Stimulated activated CD8-positive, alpha-beta memory T cell treated with anti-CD3 and anti-CD28 coated beads, Interleukin-15, amount 100 ng/mL, for 4 hours (primary cell): Measurements from ENCODE around the gene CALB2.

Experiments used
- DNase-seq, 2 donors: peaks; one replicate each; pipeline ENCODE4 v3.0.0-alpha.2; 2020; ENCODE audit warnings: low read depth in 2 of 2

CALB2 gene

DNA sequence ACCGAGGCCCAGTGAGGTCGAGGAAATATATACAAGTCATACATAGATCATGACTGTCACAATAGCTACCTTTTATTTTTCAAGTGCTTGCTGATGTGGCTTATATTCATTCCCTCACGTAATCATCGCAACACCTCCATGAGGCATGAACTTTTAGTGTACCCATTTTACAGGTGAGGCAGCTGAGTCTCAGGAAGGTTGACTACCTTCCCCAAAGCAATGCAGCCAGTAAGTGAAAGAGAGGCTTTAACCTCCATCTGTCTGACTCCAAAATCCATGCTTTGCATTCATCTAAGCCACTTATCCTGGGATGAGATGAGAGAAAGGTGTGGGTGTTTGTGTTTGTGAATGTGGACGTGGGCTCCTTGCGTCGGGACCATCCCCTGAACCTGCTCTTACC is 30.8 kb downstream of the CALB2 start:
- no peak for DNase-seq

DNA sequence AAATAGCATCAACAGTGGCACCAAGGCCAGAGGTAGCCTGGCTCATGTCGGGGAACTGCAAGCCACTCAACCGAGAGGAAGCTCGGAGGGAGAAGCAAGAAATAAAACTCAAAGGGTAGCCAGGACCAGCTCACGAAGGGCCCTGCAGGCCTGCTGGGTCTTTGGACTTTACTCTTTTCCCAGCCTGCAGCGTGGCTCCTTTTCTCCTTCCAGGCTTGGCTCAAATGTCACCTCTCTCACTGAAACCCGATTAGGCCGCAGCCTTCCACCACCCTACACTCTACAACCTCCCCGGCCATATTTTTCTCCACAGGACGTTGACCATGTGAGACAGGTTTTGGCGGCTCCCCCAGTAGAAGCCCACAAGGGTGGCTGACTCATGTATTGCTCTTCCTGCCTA is 38.1 kb downstream of the CALB2 start:
- DNase-seq = no peak

DNA sequence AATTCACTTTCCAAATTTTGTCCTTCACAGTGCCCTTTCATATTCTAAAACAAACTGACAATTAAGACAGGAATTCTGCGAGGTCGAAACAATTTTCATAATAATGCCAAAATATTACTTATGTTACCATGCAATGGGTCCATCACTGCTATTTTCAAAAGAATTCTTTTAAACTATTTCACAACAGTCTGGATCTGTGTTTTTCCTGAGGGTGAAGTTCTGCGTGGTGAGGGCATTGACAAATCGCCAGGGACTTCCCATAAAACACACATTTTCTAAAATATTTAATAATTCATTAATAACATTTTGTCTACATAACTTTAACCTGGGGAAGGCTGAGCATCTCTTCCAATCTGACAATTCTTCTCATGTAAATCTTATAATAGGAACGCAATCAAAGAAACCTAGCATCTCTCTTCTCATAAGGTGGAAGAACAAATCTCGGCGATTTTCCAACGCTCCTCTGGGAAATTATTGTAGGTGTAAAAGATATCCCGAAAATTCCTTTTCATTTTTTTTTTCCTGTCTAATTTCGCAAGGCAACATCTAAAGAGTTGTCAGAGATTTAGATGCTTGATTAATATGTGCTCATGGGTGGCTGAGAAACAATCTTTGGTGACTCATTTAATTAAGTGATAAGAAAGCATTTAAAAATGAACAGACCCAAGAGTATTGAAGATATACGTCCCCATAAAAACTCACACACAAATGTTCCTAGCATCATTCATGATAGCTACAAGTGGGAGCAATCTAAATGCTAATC is 41.5 kb downstream of the CALB2 start:
- no peak for DNase-seq

DNA sequence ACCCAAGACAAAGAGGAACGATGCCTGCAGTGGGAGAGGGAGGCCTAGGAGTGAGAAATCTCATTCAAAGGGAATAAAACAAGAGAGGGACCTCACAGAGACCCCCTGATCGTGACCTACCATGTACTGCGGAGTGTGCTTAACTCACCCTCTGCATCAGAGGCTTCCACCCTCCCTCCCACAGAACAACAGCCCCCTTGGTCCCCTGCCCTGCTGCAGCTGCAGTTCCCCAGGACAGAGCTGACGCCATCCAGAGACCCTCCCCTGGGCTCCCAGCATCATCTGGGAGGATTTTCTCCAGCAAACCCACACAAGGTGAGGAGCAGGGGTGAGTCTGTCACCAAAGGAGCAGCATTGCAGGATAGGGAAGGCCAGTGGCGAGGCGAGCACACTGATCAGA is 43.5 kb downstream of the CALB2 start:
- DNase-seq = no peak

DNA sequence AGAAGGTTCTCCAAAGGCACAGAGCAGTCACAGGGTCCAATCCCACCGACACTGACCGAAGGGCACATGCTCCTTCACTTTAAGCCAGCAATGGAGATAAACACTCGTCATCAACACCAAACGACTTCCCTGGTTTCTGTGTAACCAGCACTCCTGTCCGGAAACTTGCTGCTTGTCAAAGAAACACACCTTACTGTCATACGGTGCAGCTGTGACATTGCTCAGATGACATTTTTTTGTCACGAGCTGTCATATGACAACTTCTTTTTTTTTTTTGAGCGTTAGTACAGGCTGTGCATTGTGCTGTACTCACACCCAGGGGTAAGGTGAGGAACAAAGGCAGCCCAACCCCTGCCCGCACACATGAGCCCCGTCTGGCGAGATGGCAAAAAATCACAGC is 44.2 kb downstream of the CALB2 start:
- DNase-seq = no peak

DNA sequence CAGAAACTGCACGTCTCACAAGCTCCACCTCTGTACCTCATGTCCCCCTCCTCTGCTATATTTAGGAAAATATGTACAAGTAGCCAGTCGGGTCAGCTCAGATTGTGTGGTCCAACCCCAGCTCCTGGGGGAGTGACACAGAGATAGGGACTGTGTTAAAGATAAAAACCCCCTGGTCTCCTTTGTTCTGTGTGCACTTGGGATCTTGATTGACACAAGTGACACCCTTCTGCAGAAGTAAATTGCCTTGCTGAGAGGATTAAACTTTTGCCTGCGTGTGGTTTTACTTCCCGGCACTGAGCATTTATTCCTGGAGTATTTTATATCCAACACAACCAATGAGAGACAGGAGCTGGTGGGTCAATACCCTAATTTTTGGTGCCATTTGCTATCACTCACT is 45.8 kb downstream of the CALB2 start:
- no peak for DNase-seq

DNA sequence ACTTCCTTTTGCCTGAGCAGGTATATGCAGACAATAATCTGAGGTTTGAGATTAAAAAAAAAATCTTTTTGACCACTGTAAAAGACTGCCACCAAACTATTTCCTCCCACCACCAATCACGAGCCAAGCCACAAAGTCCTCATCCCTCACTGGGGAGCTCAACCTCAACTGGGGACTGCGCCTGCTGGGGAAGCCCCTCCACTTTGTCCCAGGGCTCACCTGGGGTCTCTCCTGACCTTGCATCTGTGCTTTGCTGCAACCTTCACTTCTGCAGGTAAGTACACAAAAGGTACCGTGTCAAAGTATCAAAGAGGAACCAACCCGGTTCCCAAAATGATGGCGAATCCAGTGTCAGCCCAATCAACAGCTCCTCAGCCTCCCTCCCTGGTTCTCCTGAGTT is 47.8 kb downstream of the CALB2 start:
- DNase-seq = no peak

DNA sequence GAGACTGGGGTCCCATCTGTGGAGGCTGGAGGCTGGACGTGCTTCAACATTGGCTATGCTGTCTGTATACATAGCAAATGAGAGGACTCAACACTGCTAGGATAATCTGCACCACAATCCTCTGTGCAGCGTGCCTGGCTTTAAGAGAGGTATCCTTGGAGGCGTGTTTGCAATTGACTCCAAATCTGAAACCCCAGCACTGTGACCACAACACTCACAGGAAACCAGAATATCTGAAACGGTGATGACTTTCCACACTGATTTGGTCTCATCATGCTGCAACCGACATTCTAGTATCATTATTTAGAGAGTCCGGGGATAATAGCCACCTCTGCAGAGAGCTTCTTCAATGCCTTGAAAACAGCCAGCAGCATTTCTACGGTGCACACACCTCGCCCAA is 48.2 kb downstream of the CALB2 start:
- no peak for DNase-seq

DNA sequence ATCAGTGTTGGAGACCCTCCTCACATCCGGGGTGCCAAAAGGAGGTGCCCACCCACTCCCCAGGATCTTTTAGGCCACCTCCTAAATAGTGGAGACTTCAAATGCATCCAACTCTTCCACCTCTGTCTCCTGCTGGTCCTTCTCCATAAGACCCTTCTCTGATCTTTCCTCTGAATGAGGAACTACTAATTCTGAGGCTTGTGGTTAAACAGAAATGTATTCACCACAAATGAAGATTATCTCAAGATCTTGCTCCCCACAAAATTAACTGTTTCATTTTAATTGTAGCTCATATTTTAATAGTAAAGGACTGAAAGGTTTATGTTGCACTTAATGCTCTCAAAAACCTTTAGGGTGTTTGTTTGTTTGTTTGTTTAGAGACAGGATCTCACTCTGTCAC is 49.2 kb downstream of the CALB2 start:
- no peak for DNase-seq

DNA sequence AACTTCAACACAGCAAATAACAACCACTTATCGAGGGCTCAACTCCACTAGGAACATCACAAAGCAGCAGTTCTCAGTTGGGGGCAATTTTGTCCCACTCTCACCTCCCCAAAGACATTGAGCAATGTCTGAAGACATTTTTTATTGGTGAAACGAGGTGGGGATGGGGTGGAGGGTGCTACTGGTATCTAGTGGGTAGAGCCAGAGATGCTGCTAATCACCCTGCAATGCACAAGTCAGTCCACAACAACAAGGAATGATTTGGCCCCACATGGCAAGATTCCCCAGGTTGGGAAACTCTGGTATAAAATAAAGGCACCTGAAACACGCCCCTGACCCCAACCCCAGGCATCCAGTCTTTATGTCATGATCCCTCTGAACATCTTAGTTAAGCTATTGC is 50.0 kb downstream of the CALB2 start:
- no peak for DNase-seq

DNA sequence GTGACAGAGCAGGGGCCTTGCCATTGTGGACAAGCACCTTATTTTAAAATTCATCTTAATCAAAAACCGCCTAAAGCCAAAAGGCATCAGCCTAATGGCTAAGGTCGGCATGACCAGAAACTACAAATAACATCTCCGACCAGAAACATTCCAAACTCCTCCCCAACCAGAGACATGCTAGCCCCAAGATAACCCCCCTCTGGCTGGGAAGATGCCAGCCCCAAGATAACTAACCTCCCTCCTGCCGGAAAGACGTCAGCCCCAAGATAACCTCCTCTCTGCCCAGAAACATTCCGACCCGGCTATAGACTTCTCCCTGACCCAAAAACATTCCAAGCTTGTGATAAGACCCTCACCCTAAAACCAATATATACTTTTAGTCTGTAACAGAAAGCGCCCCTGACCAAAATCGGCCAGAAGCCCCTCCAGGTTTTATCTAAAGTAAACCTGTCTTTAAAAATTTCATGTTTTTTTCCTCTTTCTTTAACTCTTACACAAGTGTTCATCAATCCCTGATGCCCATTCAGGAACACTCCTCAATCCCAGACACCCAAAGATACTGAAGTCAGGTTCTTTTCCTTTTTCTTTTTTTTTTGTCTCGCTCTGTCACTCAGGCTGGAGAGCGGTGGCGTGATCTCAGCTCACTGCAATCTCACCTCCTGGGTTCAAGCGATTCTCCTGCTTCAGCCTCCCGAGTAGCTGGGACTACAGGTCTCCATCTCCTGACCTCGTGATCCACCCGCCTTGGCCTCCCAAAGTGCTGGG is 50.7 kb downstream of the CALB2 start:
- no peak for DNase-seq

DNA sequence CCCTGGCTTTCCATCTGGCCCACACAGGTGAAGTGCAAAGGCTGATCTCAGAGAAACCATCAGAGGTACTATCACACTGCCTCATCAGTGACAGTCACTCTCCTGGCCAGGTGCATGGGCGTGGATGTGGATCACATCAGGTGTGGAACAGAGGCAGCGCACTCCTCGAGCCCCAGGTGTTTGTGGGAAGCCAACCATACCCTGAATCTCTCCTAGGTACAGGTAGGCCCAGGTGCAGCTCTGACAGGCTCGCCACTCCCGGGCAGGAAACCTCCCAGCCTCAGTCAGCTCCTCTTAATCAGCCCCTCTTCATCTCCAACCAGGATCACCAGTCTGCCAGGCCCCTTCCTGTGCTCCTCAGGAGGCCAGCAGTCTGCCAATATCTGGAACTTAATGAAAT is 51.6 kb downstream of the CALB2 start:
- no peak for DNase-seq

DNA sequence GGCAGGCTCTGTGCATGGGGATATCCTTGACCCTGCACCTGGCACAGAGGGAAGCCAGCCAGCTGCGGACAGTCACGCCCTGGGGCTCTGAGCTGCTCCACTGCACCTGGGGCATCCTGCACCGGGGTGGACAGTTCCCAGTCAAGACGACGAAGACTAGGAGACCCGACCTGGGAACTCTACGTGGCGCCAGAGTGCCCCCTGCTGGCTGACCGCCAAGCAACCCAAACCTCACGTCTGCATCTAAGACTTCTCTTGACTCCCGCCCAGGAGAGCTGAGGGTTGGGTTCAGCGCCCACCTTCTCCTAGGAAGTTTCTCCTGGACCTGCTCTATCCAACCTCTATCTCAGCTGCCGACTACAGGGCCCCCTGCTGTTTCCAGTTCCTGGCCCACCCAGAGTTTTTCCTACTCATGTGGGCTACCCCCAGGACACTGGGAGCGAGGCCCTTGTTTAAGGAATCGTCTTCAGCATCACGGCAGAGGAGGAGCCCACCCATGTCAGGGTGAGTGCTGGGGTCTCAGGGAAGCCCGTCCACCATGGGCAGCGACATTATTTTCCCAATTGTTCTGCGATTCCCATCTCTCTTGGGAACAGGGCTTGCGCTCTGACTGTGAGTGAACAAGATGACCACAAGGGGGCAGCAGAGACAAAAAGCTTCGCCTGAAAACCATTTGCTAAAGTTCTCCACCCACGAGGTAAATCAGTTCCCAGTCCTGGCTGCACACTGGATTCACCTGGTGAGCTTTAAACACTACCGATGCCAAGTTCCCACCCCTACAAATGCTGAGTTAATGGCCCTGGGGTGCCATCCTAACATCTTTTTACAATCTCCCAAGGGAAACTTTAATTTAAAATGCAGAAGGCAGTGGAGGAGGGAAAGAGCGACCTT is 54.0 kb downstream of the CALB2 start:
- DNase-seq = peak in 1 of 2 donors; percentile 46

DNA sequence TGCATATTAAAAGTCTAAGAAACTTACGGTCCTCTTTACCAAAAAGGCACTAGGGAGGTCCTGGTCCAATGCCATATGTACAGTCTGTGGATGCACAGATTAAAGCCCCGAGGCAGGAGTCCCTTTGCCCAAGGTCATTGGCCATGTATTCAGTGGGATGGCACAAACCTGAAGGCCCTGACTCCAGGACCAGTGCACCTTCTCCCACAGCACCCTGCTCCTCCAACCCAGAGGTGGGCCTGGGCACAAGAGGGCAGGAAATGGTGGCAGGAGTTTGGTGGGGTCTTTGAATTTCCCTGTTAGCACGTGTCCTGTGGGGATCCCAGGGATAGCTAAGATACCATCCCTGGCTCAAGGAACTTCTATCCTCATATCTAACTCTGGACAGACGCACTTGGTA is 54.8 kb downstream of the CALB2 start:
- no peak for DNase-seq

DNA sequence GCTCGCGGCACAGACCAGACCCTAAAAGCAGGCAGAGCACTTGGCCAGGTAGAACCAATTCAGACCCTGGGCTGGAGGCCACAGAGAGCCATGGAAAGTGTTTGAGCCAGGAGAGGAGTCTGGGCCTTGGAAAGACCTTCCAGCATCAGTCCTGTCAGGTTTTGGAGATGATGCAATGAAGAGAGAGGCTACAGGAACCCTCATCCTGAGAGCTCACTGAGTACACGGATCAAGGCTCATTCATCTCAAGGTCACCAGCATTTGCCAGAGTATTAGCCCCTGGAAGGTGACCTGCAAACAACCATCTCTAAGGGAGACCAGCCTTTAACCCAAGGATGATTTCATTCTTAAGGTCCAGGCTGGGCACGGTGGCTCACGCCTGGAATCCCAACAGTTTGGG is 55.5 kb downstream of the CALB2 start:
- DNase-seq = no peak

DNA sequence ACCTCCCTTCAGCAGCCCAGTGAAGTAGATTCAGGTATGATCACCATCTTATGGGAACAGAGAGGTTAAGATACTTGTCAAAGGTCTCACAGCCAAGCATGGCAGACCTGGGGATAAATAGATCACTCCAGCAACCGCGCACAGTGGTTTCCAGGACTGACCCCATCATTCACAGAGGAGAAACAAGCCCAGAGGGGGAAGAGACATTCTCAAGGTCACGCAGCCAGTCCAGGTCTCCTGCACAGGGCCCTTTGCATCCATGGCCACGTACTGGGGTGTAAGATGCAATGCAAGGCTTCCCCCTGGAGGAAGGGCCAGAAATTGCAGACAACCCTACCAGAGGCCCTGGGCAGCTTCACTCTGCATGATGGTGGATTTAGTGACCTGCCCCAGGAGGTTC is 63.4 kb downstream of the CALB2 start:
- no peak for DNase-seq

DNA sequence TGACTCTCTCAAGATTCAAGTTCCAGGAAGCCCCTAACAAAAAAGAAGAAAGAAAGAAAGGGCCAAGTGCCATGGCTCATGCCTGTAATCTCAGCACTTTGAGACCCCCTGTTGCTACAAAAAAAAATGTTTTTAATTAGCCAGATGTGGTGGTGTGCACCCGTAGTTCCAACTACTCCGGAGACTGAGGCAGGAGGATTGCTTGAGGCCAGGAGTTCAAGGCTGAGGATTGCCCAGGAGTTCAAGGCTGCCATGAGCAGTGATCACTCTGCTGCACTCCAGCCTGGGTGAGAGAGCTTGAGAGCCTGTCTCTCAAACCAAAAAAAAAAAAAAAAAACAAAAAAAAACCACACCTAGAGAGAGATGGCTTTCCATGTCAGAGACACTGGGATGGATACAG is 64.5 kb downstream of the CALB2 start:
- no peak for DNase-seq

DNA sequence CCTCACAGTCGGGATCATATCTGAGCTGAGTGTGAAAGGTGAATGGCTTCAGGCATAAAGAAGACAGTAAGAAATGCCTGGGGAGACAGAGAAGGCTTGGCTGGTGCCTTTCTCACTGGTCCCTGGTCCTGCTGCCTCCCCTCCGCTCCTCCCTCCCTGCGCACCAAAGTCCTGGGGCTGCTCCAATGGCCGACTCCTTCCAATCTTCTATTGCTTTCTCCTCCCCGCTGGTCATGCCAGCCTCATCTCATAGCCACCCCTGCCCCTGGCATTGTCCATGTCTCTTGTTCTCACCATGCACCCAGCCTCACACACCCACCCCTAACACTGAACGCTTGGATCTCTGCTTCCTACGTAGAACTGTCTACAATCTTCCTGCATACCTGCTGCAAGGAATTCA is 65.3 kb downstream of the CALB2 start:
- DNase-seq = no peak

DNA sequence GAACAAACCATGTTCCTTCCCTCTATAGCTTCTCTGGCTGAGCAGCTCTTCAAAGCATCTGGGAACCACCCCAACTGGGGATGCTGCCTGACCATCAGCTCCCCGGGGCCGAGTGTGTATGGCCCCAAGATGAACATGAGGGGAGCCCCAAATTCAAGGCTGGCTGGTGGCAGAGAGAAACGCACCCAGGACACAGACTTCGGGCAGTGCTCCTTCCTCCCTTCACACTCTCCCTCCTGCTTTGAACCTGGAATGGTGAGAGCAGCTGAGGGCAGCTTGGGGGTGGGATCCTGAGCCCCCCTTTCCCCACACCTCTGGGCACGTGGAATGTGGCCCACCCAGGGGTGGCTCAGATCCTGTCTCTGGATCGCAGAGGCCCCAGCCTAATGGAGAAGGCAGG is 66.1 kb downstream of the CALB2 start:
- DNase-seq = no peak

DNA sequence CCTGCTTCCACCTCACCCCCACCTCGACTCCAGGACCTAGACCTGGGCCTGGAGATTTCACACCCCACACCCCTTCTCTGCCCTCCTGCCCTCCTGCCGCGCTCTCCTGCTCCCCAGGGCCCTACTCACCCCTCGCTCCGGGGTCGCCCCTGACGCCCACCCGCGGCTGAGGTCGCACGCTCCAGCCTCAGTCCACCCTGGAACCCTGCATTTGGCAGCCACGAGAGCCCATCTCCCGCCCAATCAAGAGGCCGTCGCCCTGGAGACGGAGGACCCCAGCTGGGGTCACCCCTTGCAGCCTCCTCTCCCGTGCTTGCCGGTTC is 67.2 kb downstream of the CALB2 start:
- DNase-seq = no peak

DNA sequence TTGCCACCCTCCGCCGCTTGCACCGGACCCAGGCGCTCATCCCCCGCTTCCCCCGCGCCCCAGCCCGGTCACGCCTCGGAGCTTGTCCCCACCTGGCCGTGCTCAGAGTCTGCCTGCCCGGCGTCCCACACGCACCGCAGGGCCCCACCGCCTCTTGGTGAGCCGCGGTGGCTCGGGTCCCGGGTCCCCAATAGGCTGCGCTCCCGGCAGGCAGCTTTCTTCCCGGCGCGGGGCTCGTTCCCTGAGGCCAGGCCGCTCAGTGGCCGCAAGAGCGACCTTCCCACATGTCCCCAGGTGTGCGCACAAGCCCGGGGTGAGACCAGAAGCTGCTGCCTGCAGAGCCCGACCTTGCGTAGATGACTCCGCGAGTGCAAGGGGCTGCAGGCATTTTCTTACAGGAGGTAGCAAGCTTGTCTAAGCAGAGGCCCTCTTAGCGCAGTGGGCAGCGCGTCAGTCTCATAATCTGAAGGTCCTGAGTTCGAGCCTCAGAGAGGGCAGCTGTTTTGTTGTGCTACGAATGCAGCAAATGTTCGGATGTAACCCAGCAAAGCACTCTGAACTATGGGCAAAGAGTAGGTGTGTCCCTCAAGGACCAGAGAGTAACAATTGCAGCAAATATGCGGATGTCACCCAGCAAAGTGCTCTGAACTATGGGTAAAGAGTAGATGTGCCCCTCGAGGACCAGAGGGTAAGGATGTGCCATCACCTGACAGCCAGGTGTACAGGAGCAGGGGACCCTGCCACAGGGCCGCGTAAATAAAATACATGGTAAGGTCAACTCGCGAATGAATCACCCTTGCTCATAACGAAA is 67.8 kb downstream of the CALB2 start:
- DNase-seq = no peak
